SJCRH30 (cell line): ENCODE results near the gene DNAJB6. TPM values are rescaled to one million over a fixed set of nuclear protein-coding genes. Genes with fewer than 3 reads are reported as not detected.

Source experiments
- DNase-seq, 2 experiments: peaks; one replicate each; pipeline ENCODE4 v3.0.0-alpha.2; 2015 to 2020
- H3K27ac ChIP-seq: fragments of 250-450 bp; sonication (Bioruptor Pico); 2 replicates; pipeline ENCODE4 v1.5.1; 2020; ENCODE audit warnings: mild to moderate bottlenecking, moderate library complexity
- H3K27me3 ChIP-seq: fragments of 250-450 bp; sonication (Bioruptor Pico); 2 replicates; pipeline ENCODE4 v1.5.1; 2020; ENCODE audit warnings: mild to moderate bottlenecking, moderate library complexity
- H3K36me3 ChIP-seq: fragments of 250-450 bp; sonication (Bioruptor Pico); 2 replicates; pipeline ENCODE4 v1.5.1; 2020; ENCODE audit warnings: mild to moderate bottlenecking, moderate library complexity
- H3K4me1 ChIP-seq: fragments of 250-450 bp; sonication (Bioruptor Pico); 2 replicates; pipeline ENCODE4 v1.5.1; 2020; ENCODE audit warnings: mild to moderate bottlenecking, moderate library complexity
- H3K4me3 ChIP-seq: fragments of 250-450 bp; sonication (Bioruptor Pico); 2 replicates; pipeline ENCODE4 v1.5.1; 2020; ENCODE audit warnings: mild to moderate bottlenecking, moderate library complexity
- H3K9me3 ChIP-seq: fragments of 250-450 bp; sonication (Bioruptor Pico); replicated peaks from 2 replicates; pipeline ENCODE4 v1.5.1; 2020; ENCODE audit warnings: mild to moderate bottlenecking, moderate library complexity
- total RNA-seq: library from RNA; depleted of rRNA; stranded (reverse); fragments of >200 nt; shearing (Covaris generic); gene quantifications from 2 replicates; pipeline ENCODE4 v1.2.3, GENCODE V29; 2014

DNAJB6 gene
- total RNA-seq, 1 experiment from 2014 or later, result 121 TPM

DNA sequence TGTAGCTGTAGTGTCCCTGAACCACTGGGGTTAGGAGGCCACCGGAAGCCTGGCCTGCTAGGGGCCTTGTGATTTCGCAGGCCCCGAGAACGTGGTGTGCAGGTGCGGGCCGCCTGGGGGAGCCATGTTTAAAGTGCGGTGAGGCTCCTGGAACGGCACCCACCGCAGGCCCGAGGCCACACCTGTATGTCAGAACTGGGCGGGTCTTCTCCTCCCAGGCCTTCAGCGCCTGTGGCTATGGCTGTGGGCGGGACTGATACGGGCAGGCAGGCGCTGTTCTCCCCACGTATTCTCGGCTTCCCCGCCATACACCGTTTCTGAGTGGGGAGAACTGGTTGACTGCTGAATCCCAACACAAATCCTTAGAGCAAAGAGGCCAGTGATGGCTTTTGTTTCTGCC is 74.8 kb downstream of the DNAJB6 start:
- H3K27me3 ChIP-seq, result no peaks in the 10 kb centered on the region
- no peak overlapping the region for H3K27ac ChIP-seq
- no peak overlapping the region for H3K4me3 ChIP-seq
- no peaks in the 10 kb centered on the region for H3K4me1 ChIP-seq
- DNase-seq, result no peak
- H3K9me3 ChIP-seq, result no peaks in the 10 kb centered on the region
- peaks cover 15% of the 10 kb centered on the region for H3K36me3 ChIP-seq

DNA sequence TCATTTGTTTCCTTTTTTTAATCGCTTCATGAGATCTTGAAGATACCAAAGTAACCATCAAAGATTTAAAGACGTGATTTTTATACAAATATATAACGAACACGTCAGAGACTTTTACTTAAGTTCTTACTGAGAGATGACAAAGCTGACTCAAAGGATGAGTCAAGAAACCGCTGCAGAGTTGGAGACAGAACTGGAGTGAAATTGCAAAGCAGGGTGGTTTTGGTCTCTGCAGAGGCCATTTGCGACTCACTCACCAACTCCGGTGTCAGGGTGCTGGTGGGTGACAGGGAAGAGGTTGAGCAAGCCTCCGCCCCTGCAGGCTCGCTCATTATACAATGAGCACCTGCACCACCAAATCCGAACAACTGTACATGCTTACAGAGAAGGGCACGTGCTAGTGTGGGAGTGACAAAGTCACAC is 75.2 kb downstream of the DNAJB6 start:
- Histone ChIP-seq H3K36me3 (peaks cover 14% of the 10 kb centered on the region), H3K4me1 (no peaks in the 10 kb centered on the region), H3K27me3 (no peaks in the 10 kb centered on the region), H3K27ac (no peak overlapping the region), H3K4me3 (no peak overlapping the region), H3K9me3 (no peaks in the 10 kb centered on the region)
- DNase-seq, result no peak

DNA sequence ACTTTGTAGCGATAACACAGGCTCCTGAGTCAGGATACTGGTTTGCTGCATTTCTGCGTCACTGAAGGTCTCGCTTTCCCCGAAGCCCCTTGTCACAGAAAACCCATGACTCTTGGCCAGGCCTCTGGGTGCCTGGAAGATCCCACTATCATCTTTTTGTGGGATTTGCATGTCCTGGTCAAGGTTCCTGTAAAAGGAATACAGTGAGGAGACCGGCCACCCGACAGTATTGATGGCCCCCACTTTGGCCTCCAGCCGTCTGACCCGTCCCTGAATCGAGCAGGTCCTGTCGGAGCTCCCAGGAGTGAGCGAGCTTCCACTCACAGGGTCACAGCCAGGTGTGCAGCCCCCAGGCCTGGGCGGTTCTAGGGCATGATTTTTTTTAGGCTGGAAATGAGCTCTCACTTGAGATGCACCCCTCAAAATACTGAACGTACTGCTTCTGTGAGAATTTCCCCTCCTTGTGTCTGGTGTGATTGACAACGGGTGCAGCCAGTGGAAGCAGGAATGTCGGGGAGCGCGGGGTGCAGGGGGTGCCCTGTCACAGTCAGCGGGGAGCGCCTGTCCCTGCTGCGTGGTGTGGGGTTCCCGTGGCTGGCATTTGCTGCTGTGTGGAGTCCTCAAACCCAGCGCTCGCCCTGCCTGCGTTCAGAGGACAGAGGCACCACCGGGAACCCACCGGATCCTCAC is 75.8 kb downstream of the DNAJB6 start:
- no peak overlapping the region for H3K27ac ChIP-seq
- peaks cover 18% of the 10 kb centered on the region for H3K36me3 ChIP-seq
- H3K4me1 ChIP-seq, result no peaks in the 10 kb centered on the region
- no peak for DNase-seq
- H3K9me3 ChIP-seq, result no peaks in the 10 kb centered on the region
- no peak overlapping the region for H3K4me3 ChIP-seq
- no peaks in the 10 kb centered on the region for H3K27me3 ChIP-seq

DNA sequence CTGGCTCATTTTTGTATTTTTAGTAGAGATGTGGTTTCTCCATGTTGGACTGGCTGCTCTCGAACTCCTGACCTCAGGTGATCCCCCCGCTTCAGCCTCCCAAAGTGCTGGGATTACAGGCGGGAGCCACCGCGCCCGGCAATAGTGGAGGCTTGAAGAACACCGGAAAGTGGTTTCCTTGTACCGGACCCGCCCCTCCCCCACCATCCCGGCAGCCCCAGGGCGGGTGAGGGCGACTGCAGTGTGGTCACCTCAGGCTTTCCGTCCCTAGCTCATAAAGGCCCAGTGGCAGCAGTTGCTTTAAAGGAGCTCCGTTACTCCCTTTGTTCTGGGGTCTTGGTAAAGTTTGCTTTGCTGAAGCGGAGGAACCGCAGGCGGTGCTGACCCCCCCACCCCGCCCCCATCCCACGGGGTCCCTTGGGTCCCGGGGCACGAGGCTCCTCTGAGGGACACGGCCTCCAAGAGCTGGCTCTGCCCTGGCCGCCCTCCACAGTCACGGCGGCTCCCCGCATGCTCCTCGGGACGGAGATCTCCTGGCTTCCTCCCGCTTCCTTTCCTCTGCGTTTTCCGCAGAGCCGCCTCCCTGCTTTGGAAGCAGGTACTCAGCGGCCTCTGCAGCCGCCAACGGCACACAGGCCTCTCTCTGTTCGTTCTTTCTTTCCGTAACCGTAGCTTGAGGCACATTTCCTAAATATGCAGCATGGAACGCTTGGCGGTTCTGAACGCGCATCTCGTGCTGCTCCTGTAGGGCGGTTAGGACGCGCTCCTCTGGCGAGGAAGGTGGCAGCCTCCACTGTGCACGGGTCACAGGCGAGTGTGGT is 77.3 kb downstream of the DNAJB6 start:
- Histone ChIP-seq H3K4me3 (no peak overlapping the region), H3K27me3 (no peaks in the 10 kb centered on the region), H3K9me3 (no peaks in the 10 kb centered on the region), H3K27ac (no peak overlapping the region), H3K36me3 (peaks cover 18% of the 10 kb centered on the region), H3K4me1 (no peaks in the 10 kb centered on the region)
- no peak for DNase-seq

DNA sequence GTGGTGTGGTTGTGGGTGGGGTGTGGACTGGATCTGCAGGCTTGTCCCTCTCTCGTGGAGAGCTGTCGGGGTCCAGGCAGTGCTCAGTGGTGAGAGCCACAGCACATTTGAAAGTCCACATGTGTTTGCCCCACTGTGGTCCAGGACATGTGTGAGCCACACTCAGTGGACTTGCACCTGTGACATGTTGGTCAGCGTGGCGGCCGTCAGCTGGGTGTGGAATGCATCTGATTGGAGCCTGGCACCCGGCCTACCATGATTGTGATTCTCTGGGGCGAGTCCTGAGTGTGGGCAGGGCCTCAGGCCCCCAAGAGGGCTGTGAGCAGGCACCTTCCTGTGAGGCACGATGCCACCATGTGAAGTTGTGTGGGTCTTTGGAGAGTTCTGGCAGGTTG is 77.9 kb downstream of the DNAJB6 start:
- Histone ChIP-seq H3K36me3 (peaks cover 18% of the 10 kb centered on the region), H3K27me3 (no peaks in the 10 kb centered on the region), H3K4me1 (no peaks in the 10 kb centered on the region), H3K9me3 (no peaks in the 10 kb centered on the region), H3K27ac (no peak overlapping the region), H3K4me3 (no peak overlapping the region)
- no peak for DNase-seq

DNA sequence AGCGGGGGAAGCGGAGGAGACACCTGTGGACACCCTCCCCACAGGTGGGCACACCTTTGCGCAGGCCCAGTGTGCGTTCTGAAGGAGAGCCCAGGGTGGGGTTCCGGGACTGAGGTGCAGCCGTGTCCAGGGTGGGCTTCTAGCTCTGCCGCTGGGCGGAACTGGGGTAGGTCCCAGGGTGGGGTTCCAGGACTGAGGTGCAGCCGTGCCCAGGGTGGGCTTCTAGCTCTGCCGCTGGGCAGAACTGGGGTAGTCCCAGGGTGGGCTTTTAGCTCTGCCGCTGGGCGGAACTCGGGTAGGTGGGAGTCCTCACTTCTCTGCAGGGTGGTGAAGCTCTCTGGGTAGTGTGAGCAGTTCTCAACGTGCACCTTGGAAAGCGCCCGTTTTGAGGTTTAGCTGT is 78.7 kb downstream of the DNAJB6 start:
- Histone ChIP-seq H3K27me3 (no peaks in the 10 kb centered on the region), H3K9me3 (no peaks in the 10 kb centered on the region), H3K4me1 (no peaks in the 10 kb centered on the region), H3K27ac (no peak overlapping the region), H3K36me3 (peaks cover 17% of the 10 kb centered on the region), H3K4me3 (no peak overlapping the region)
- DNase-seq, result no peak

DNA sequence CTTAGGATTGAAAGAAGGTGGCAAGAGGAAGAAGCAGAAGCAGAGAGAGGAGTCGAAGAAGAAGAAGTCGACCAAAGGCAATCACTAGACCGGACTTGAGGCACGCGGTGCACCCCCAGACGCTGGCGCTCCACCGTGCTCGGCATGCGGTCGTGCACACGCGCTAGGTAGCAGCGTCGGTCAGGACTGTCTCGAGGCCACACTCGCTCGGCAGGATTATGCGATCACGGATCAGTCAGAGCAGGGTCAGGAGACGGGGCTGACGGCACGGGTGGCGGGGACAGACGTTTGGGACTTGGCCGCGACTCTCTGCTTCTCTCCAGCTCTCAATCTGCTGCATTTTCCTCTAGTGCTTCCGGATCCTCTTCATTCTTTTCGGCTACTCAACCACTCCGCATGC is 79.2 kb downstream of the DNAJB6 start:
- H3K4me3 ChIP-seq, result no peak overlapping the region
- no peak overlapping the region for H3K27ac ChIP-seq
- H3K9me3 ChIP-seq, result no peaks in the 10 kb centered on the region
- no peaks in the 10 kb centered on the region for H3K4me1 ChIP-seq
- no peaks in the 10 kb centered on the region for H3K27me3 ChIP-seq
- peaks cover 13% of the 10 kb centered on the region for H3K36me3 ChIP-seq
- no peak for DNase-seq

DNA sequence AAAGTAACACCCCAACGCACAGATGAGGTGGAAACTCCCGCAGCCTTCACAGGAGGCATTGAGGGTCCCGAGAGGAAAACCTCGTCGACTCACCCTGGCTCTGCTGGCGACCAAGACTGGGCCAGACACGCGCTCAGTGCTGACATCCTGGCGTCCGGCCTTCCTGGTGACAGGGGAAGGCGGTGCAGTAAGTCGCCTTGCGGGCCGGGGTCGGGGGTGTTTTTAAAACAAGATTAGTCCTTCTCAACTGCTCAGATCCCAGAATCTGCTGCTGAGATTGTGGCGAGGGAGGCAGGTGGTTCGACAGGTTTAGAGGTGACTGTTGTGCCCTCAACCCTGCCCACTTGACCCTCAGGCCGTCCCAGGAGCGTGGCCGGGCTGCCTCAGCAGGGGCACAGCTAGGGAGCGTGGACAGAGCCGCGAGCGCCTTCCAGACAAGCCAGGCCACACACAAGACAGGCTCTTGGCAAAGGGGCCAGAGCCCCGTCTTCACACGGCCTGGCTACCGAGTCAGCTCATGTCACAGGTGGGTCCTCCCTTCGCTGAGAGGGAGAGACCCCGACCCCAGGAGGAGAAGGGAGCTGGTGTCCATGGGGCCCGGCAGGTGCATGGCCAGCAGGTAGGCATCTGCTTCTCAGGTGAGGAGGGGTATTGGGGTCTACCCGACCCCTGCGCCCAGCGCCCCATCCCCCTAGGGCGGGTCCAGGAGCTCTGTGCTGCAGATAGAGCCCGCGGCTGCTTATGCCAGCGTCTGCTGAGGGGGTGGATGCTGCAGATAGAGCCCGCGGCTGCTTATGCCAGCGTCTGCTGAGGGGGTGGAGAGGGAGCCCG is 81.6 kb downstream of the DNAJB6 start:
- H3K27me3 ChIP-seq, result no peaks in the 10 kb centered on the region
- H3K4me1 ChIP-seq, result no peaks in the 10 kb centered on the region
- no peak for DNase-seq
- peaks cover 13% of the 10 kb centered on the region for H3K36me3 ChIP-seq
- H3K4me3 ChIP-seq, result no peak overlapping the region
- H3K9me3 ChIP-seq, result no peaks in the 10 kb centered on the region
- no peak overlapping the region for H3K27ac ChIP-seq

DNA sequence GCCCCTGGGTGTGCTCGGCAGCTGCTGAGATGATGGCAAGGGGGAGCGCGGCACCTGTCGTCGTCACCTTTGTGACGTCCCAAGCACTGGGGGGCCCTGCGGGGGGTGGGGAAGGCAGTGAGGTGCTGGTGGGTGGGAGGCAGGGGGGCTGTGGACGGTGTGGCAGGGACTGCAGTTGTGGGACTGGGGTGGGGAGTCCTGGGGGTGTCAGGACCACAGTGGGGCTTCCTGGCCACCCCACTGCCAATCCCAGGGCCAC is 82.2 kb downstream of the DNAJB6 start:
- peaks cover 13% of the 10 kb centered on the region for H3K36me3 ChIP-seq
- H3K27ac ChIP-seq, result no peak overlapping the region
- no peaks in the 10 kb centered on the region for H3K4me1 ChIP-seq
- no peaks in the 10 kb centered on the region for H3K27me3 ChIP-seq
- no peak for DNase-seq
- H3K9me3 ChIP-seq, result no peaks in the 10 kb centered on the region
- H3K4me3 ChIP-seq, result no peak overlapping the region

DNA sequence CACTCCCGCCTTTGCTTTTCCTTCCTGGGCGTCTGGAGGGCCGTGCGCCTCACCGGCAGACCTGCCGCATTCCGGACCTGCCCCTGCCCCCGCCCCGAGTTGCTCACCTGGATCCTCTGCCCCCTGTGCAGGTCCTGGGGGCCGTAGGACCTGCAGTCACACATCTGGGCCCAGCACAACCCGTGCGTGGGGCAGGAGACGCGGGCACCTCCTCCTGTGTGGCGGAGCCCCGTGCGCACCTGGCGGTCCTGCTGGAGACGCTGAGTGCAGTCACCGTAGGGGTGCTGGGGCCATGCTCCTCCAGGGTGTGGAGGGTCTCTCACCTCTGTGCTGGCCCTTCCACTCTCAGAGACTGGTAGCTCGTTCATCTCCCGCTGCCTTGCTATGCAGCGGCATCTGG is 85.5 kb downstream of the DNAJB6 start:
- Histone ChIP-seq H3K9me3 (no peaks in the 10 kb centered on the region), H3K27me3 (no peaks in the 10 kb centered on the region), H3K27ac (no peak overlapping the region), H3K4me1 (no peaks in the 10 kb centered on the region), H3K4me3 (no peak overlapping the region), H3K36me3 (0 out of 2 replicates have a peak, but pooled peaks cover 2% of the 10 kb centered on the region)
- no peak for DNase-seq

DNA sequence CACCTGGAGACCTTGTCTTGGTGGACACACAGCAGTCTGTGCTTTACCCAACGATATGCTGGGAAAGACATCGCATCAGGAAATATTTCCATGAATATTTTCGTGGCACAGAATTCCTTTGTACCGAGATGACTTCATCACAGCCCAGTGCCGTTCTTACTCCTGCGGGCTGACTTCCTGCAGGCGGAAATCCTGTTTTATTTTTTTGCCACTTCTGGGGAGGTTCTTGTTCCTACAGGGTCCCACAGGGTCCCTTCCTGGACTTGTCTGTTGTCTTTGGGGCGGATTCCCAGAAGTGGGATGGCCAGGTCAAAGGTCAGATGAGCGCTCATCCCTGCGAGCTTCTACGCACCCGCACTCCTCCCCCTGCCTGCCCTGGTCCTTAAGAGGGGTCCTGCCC is 86.5 kb downstream of the DNAJB6 start:
- H3K9me3 ChIP-seq, result no peaks in the 10 kb centered on the region
- no peak overlapping the region for H3K4me3 ChIP-seq
- no peak overlapping the region for H3K27ac ChIP-seq
- H3K4me1 ChIP-seq, result no peaks in the 10 kb centered on the region
- H3K27me3 ChIP-seq, result no peaks in the 10 kb centered on the region
- DNase-seq, result no peak
- no peaks in the 10 kb centered on the region for H3K36me3 ChIP-seq

DNA sequence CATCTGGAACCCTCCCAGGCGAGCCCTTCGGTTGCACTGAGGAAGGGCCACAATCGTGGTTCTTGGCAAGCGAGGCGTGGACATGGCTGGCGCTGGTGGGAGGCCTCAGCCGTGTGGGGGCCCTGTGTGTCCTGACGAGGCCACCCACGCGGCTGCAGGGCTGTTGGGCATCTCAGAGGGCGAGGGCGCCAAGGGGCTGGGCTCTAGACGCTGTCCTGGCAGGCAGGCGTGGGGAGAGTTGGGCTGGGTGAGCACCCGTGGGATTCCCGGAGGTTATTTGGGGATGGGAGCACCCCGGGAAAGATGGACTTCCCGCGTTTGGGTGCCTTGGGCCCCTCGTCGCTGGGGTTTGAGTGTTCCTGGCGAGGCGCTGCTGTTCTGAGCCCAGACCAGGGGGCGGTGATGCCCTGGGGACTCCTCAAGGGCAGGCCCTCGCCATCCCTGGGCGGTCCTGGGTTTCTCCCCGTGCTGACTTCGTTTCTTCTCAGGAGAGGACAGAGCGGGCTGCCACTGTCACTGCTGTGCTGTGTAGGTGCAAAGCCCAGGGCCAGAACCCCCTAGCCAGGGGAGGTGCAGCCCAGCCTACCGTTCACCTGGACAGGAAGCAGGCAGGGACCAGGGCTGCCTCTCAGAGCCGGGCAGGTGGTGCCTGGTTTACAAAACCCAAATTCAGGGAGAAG is 87.2 kb downstream of the DNAJB6 start:
- H3K27ac ChIP-seq, result no peak overlapping the region
- no peak overlapping the region for H3K4me3 ChIP-seq
- no peaks in the 10 kb centered on the region for H3K9me3 ChIP-seq
- H3K27me3 ChIP-seq, result no peaks in the 10 kb centered on the region
- peaks cover 5% of the 10 kb centered on the region for H3K4me1 ChIP-seq
- no peaks in the 10 kb centered on the region for H3K36me3 ChIP-seq
- DNase-seq, result no peak

DNA sequence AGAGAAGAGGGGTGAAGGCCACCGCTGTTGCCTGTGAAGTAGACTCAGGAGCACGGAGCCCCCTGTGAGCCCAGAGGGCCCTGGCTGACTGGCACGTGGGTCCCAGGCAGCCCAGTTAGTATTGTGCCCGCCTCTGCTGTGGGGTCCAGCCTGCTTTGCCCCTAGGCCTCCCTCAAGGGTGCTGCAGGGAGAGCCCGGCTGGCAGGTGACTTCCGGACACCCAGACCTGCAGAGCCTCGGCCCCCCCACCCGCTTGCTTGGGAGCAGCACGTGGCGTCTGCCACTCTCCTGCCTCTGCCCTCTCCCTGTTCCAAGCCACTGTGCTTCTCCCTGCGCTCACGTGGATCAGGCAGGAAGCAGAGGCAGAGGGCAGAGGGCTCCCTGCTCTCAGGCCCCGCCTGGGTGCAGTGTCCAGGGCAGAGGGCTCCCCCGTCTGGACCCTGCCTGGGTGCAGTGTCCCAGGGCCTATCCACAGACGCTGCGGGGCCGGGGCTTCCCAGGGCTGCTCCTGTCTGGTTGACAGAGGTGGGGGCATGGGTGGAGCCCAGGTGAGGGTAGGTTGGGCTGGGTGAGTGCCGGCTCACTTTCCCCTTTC is 88.4 kb downstream of the DNAJB6 start:
- DNase-seq, result no peak
- Histone ChIP-seq H3K27ac (no peak overlapping the region), H3K4me3 (no peak overlapping the region)

DNA sequence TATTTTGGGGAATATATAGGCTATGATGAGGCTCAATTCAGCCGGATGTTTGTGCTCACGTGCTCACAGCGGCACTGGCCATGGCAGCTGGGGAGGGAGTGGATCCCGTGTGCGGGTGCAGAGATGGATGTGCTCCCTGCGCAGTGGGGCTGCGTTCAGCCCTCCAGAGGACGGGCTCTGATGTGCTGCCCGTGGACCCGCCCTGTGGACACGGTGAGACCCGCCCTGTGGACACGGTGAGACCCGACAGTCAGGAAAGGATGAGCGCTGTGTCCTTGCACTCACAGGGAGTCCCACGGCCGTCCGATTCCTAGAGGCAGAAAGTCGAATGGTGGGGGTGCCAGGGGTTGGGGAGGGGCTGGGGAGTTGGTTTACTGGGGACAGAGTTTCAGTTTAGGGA is 89.0 kb downstream of the DNAJB6 start:
- no peaks in the 10 kb centered on the region for H3K9me3 ChIP-seq
- H3K4me3 ChIP-seq, result no peak overlapping the region
- H3K4me1 ChIP-seq, result peaks cover 10% of the 10 kb centered on the region
- H3K27me3 ChIP-seq, result no peaks in the 10 kb centered on the region
- H3K36me3 ChIP-seq, result no peaks in the 10 kb centered on the region
- no peak overlapping the region for H3K27ac ChIP-seq
- DNase-seq, result no peak

More for the DNA sequence above, 88.4 kb downstream of the DNAJB6 start:
- Histone ChIP-seq H3K9me3 (no peaks in the 10 kb centered on the region), H3K36me3 (no peaks in the 10 kb centered on the region), H3K4me1 (peaks cover 10% of the 10 kb centered on the region), H3K27me3 (no peaks in the 10 kb centered on the region)
